Karpas-422 (cell line): ENCODE data around the gene PIH1D2. TPM values are rescaled to one million over a fixed set of nuclear protein-coding genes. Genes with fewer than 3 reads are reported as not detected.

Experiments used
- DNase-seq: peaks from one replicate; pipeline ENCODE4 v3.0.0-alpha.2; 2015
- H2AFZ ChIP-seq: fragments of 200-600 bp; sonication (generic); 2 replicates; pipeline ENCODE4 v1.6.1; 2014; ENCODE audit warnings: antibody characterized with exemption, low read length, mixed read lengths
- H3K27ac ChIP-seq: fragments of 200-600 bp; sonication (generic); 2 replicates; pipeline ENCODE4 v1.5.1; 2014; ENCODE audit warnings: mild to moderate bottlenecking, low read length, moderate library complexity
- H3K27me3 ChIP-seq: fragments of 200-600 bp; sonication (generic); 2 replicates; pipeline ENCODE4 v1.6.1; 2014; ENCODE audit warnings: low read length, mixed read lengths
- H3K36me3 ChIP-seq: fragments of 200-600 bp; sonication (generic); 2 replicates; pipeline ENCODE4 v1.6.1; 2014; ENCODE audit warnings: low read length, mixed read lengths; ENCODE audit not compliant: insufficient read depth
- H3K4me1 ChIP-seq: fragments of 200-600 bp; sonication (generic); 2 replicates; pipeline ENCODE4 v1.6.1; 2014; ENCODE audit warnings: mild to moderate bottlenecking, low read length, mixed read lengths
- H3K4me2 ChIP-seq: fragments of 200-600 bp; sonication (generic); 2 replicates; pipeline ENCODE4 v1.6.1; 2014; ENCODE audit warnings: low read length, low read depth, mild to moderate bottlenecking; ENCODE audit not compliant: poor library complexity, severe bottlenecking
- H3K4me3 ChIP-seq: fragments of 200-600 bp; sonication (generic); 2 replicates; pipeline ENCODE4 v1.5.1; 2014; ENCODE audit warnings: mild to moderate bottlenecking, antibody characterized with exemption, low read length, mixed read lengths
- H3K79me2 ChIP-seq: fragments of 200-600 bp; sonication (generic); 2 replicates; pipeline ENCODE4 v1.6.1; 2014; ENCODE audit warnings: mild to moderate bottlenecking, low read length, mixed read lengths
- H3K9ac ChIP-seq: fragments of 200-600 bp; sonication (generic); 2 replicates; pipeline ENCODE4 v1.6.0; 2014; ENCODE audit warnings: low read length
- H3K9me2 ChIP-seq: fragments of 200-600 bp; sonication (generic), shearing (Covaris generic); replicated peaks from 2 replicates; pipeline ENCODE4 v1.6.0; 2014; ENCODE audit warnings: mild to moderate bottlenecking, low read length, moderate library complexity; ENCODE audit not compliant: insufficient read depth
- H3K9me3 ChIP-seq: fragments of 300-700, 200-600 bp; sonication (generic); 2 replicates; pipeline ENCODE4 v1.6.1; 2014; ENCODE audit warnings: low read length, mixed read lengths
- H4K20me1 ChIP-seq: fragments of 200-600 bp; sonication (generic); 2 replicates; pipeline ENCODE4 v1.6.1; 2014; ENCODE audit warnings: mild to moderate bottlenecking, antibody characterized with exemption, low read length, low read depth; ENCODE audit not compliant: insufficient read depth
- total RNA-seq: library from RNA; depleted of rRNA; stranded (reverse); fragments of >200 nt; shearing (Covaris generic); gene quantifications from 2 replicates; pipeline ENCODE4 v1.2.3, GENCODE V29; 2014; ENCODE audit warnings: low replicate concordance; rRNA removed

The PIH1D2 gene
- total RNA-seq = 1.3 and 1.4 TPM in 2 replicates

GRCh38 chr11:112073941-112074811 lies at the start of gene PIH1D2, which contains the start of gene NKAPD1:
Gene PIH1D2 (minus strand): TSS chr11:112074017. CDS start chr11:112073174, 843 bp downstream.
Gene NKAPD1 (plus strand): TSS chr11:112074299. CDS start chr11:112075575, 1,276 bp downstream.
- H3K27me3 ChIP-seq = no peaks in the 10 kb centered on the region
- DNase-seq = peak; percentile 88
- H3K9ac ChIP-seq = peak within 1 kb of the TSS; percentile 93
- H3K9me2 ChIP-seq = no peaks in the 10 kb centered on the region
- peaks cover 24% of the 10 kb centered on the region for H3K79me2 ChIP-seq
- H3K4me2 ChIP-seq = peak within 1 kb of the TSS; percentile 77
- peak within 1 kb of the TSS; percentile 52 for H3K27ac ChIP-seq
- H3K4me3 ChIP-seq = peak within 1 kb of the TSS; percentile 96
- peaks cover 24% of the 10 kb centered on the region for H3K4me1 ChIP-seq
- H3K36me3 ChIP-seq = peaks cover 12% of the 10 kb centered on the region; the same call in 1 of the 2 replicates
- no peaks in the 10 kb centered on the region for H4K20me1 ChIP-seq
- peak within 1 kb of the TSS; percentile 89; the same call in 1 of the 2 replicates for H2AFZ ChIP-seq
- no peaks in the 10 kb centered on the region for H3K9me3 ChIP-seq

GRCh38 chr11:112123129-112123528 lies 49.3 kb upstream of the PIH1D2 start:
- DNase-seq = no peak
- Histone ChIP-seq H3K79me2 (no peaks in the 10 kb centered on the region), H3K4me2 (no peak overlapping the region), H3K4me3 (no peak overlapping the region), H3K9me3 (no peaks in the 10 kb centered on the region), H3K36me3 (no peaks in the 10 kb centered on the region), H3K4me1 (no peaks in the 10 kb centered on the region), H2AFZ (no peak overlapping the region), H3K9ac (no peak overlapping the region), H4K20me1 (no peaks in the 10 kb centered on the region), H3K27ac (no peak overlapping the region), H3K9me2 (no peaks in the 10 kb centered on the region), H3K27me3 (no peaks in the 10 kb centered on the region)

GRCh38 chr11:112121981-112122615 lies 48.3 kb upstream of the PIH1D2 start:
- no peak for DNase-seq
- Histone ChIP-seq H2AFZ (no peak overlapping the region), H3K79me2 (no peaks in the 10 kb centered on the region), H3K4me3 (no peak overlapping the region), H3K9ac (no peak overlapping the region), H3K4me1 (no peaks in the 10 kb centered on the region), H3K36me3 (no peaks in the 10 kb centered on the region), H4K20me1 (no peaks in the 10 kb centered on the region), H3K27me3 (no peaks in the 10 kb centered on the region), H3K9me3 (no peaks in the 10 kb centered on the region), H3K9me2 (no peaks in the 10 kb centered on the region), H3K4me2 (no peak overlapping the region), H3K27ac (no peak overlapping the region)

GRCh38 chr11:112118176-112118575 lies 44.4 kb upstream of the PIH1D2 start:
- Histone ChIP-seq H3K4me3 (no peak overlapping the region), H2AFZ (no peak overlapping the region), H3K27ac (no peak overlapping the region), H3K9me3 (no peaks in the 10 kb centered on the region), H3K27me3 (no peaks in the 10 kb centered on the region), H3K9me2 (no peaks in the 10 kb centered on the region), H3K4me1 (no peaks in the 10 kb centered on the region), H3K9ac (no peak overlapping the region), H3K4me2 (no peak overlapping the region), H3K79me2 (no peaks in the 10 kb centered on the region), H3K36me3 (no peaks in the 10 kb centered on the region), H4K20me1 (no peaks in the 10 kb centered on the region)
- DNase-seq = no peak

- Histone ChIP-seq H3K9me3 (no peaks in the 10 kb centered on the region), H3K4me2 (no peak overlapping the region), H3K36me3 (no peaks in the 10 kb centered on the region), H3K9me2 (no peaks in the 10 kb centered on the region), H3K27ac (no peak overlapping the region), H4K20me1 (no peaks in the 10 kb centered on the region), H3K9ac (no peak overlapping the region), H3K27me3 (no peaks in the 10 kb centered on the region), H3K4me1 (no peaks in the 10 kb centered on the region), H3K79me2 (no peaks in the 10 kb centered on the region), H3K4me3 (no peak overlapping the region), H2AFZ (no peak overlapping the region)
- no peak for DNase-seq
These were observed 41.6 kb upstream of the PIH1D2 start for GRCh38 chr11:112115386-112115785.

GRCh38 chr11:112114460-112114859 lies 40.6 kb upstream of the PIH1D2 start:
- no peak overlapping the region for H3K4me3 ChIP-seq
- no peaks in the 10 kb centered on the region for H3K36me3 ChIP-seq
- no peaks in the 10 kb centered on the region for H3K4me1 ChIP-seq
- no peak for DNase-seq
- H3K9ac ChIP-seq = no peak overlapping the region
- no peaks in the 10 kb centered on the region for H3K79me2 ChIP-seq
- H3K27me3 ChIP-seq = no peaks in the 10 kb centered on the region
- H3K27ac ChIP-seq = no peak overlapping the region
- no peaks in the 10 kb centered on the region for H3K9me2 ChIP-seq
- no peak overlapping the region for H2AFZ ChIP-seq
- H3K9me3 ChIP-seq = no peaks in the 10 kb centered on the region
- H3K4me2 ChIP-seq = no peak overlapping the region
- H4K20me1 ChIP-seq = no peaks in the 10 kb centered on the region

- Histone ChIP-seq H3K9me2 (no peaks in the 10 kb centered on the region), H3K36me3 (no peaks in the 10 kb centered on the region), H3K27me3 (no peaks in the 10 kb centered on the region), H3K4me2 (peak overlapping the region; percentile 45), H3K9me3 (no peaks in the 10 kb centered on the region), H3K9ac (no peak overlapping the region), H2AFZ (no peak overlapping the region), H3K27ac (no peak overlapping the region), H3K79me2 (no peaks in the 10 kb centered on the region), H3K4me1 (no peaks in the 10 kb centered on the region), H4K20me1 (no peaks in the 10 kb centered on the region), H3K4me3 (no peak overlapping the region)
- peak; percentile 74 for DNase-seq
These were observed 40.0 kb upstream of the PIH1D2 start for GRCh38 chr11:112113539-112114457.
